Neuronal stem cell (in vitro differentiated cells): ENCODE data around the gene RASAL2.

Source experiments
- DNase-seq: peaks from one replicate; pipeline ENCODE4 v3.0.0-alpha.2; 2013; ENCODE audit warnings: low spot score
- H2AFZ ChIP-seq: one replicate; pipeline ENCODE4 v1.6.1; 2013; ENCODE audit warnings: mild to moderate bottlenecking, low read length, inconsistent platforms
- H2AK5ac ChIP-seq: 2 replicates; pipeline ENCODE4 v1.6.1; 2013; ENCODE audit warnings: low read depth, mild to moderate bottlenecking, inconsistent platforms, low read length, moderate library complexity, mixed read lengths
- H2BK120ac ChIP-seq: 2 replicates; pipeline ENCODE4 v1.6.1; 2013; ENCODE audit warnings: low read depth, mild to moderate bottlenecking, inconsistent platforms, low read length, moderate library complexity, mixed read lengths
- H2BK12ac ChIP-seq: one replicate; pipeline ENCODE4 v1.6.1; 2013; ENCODE audit warnings: low read length, inconsistent platforms
- H2BK15ac ChIP-seq: 2 replicates; pipeline ENCODE4 v1.6.1; 2013; ENCODE audit warnings: mild to moderate bottlenecking, low read length, inconsistent platforms, mixed read lengths
- H2BK5ac ChIP-seq: one replicate; pipeline ENCODE4 v1.6.1; 2013; ENCODE audit warnings: inconsistent platforms, mild to moderate bottlenecking, low read length, moderate library complexity
- H3K14ac ChIP-seq: one replicate; pipeline ENCODE4 v1.6.1; 2013; ENCODE audit warnings: low read length, inconsistent platforms
- H3K18ac ChIP-seq: 2 replicates; pipeline ENCODE4 v1.6.1; 2013; ENCODE audit warnings: low read length, inconsistent platforms
- H3K23ac ChIP-seq: 2 replicates; pipeline ENCODE4 v1.6.1; 2013; ENCODE audit warnings: low read depth, mild to moderate bottlenecking, mixed read lengths, low read length, inconsistent platforms; ENCODE audit not compliant: poor library complexity
- H3K27ac ChIP-seq: replicated peaks from 3 replicates; pipeline ENCODE4 v1.5.1; 2013; ENCODE audit warnings: low read length, inconsistent platforms
- H3K27me3 ChIP-seq, 3 experiments: 2 replicates each; pipeline ENCODE4 v1.6.1; 2013; ENCODE audit warnings: low read length in 3 of 3, mild to moderate bottlenecking in 2 of 3, inconsistent platforms in 1 of 3, low read depth in 1 of 3, mixed read lengths in 1 of 3, moderate library complexity in 1 of 3; ENCODE audit not compliant: control insufficient read depth in 3 of 3, insufficient read depth in 3 of 3
- H3K36me3 ChIP-seq, 2 donors: replicated peaks in 1 of 2; 2 replicates each; pipeline ENCODE4 v1.6.1; 2013; ENCODE audit warnings: low read length in 2 of 2; ENCODE audit not compliant: control insufficient read depth in 2 of 2, insufficient read depth in 2 of 2
- H3K4ac ChIP-seq: 2 replicates; pipeline ENCODE4 v1.6.1; 2013; ENCODE audit warnings: inconsistent platforms, mild to moderate bottlenecking, low read length, moderate library complexity
- H3K4me1 ChIP-seq, 2 donors: 1 replicate in 1 of 2; 2 replicates in 1 of 2; pipeline ENCODE4 v1.6.1; 2013; ENCODE audit warnings: low read length in 2 of 2, low read depth in 1 of 2; ENCODE audit not compliant: control insufficient read depth in 2 of 2, insufficient read depth in 1 of 2
- H3K4me2 ChIP-seq: one replicate; pipeline ENCODE4 v1.6.1; 2013; ENCODE audit warnings: mild to moderate bottlenecking, low read length, inconsistent platforms; ENCODE audit not compliant: insufficient read depth, poor library complexity, severe bottlenecking
- H3K4me3 ChIP-seq, 2 donors: 2 replicates each; pipeline ENCODE4 v1.5.1; 2013; ENCODE audit warnings: low read length in 2 of 2, mild to moderate bottlenecking in 2 of 2, inconsistent platforms in 1 of 2, moderate library complexity in 1 of 2
- H3K79me1 ChIP-seq: one replicate; pipeline ENCODE4 v1.6.1; 2013; ENCODE audit warnings: low read depth, mild to moderate bottlenecking, inconsistent platforms, low read length, moderate library complexity
- H3K9ac ChIP-seq: one replicate; pipeline ENCODE4 v1.6.1; 2013; ENCODE audit warnings: mild to moderate bottlenecking, low read depth, low read length, inconsistent platforms; ENCODE audit not compliant: poor library complexity
- H3K9me3 ChIP-seq, 2 donors: replicated peaks in 1 of 2; 2 replicates each; pipeline versions ENCODE3 to v1.6.1; 2013; ENCODE audit warnings: low read length in 2 of 2, mild to moderate bottlenecking in 2 of 2, inconsistent platforms in 1 of 2, low read depth in 1 of 2, mixed read lengths in 1 of 2, moderate library complexity in 1 of 2; ENCODE audit not compliant: control insufficient read depth in 2 of 2, insufficient read depth in 1 of 2
- H4K8ac ChIP-seq: one replicate; pipeline ENCODE4 v1.6.1; 2013; ENCODE audit warnings: low read depth, mild to moderate bottlenecking, inconsistent platforms, low read length, moderate library complexity
- H4K91ac ChIP-seq: one replicate; pipeline ENCODE4 v1.6.1; 2013; ENCODE audit warnings: low read length, low read depth, mild to moderate bottlenecking, inconsistent platforms; ENCODE audit not compliant: poor library complexity
- WGBS, 2 donors: extraction: QIAGEN DNeasy Blood & Tissue Kit; methylation state at CpG; one replicate each; pipeline ENCODE4 v1.1.7; 2013; ENCODE audit warnings: missing lambda C conversion rate in 2 of 2, mixed read lengths in 1 of 2; ENCODE audit not compliant: insufficient read length in 2 of 2, insufficient replicate concordance in 1 of 2; ENCODE audit errors: extremely low coverage in 2 of 2; 5-methylcytosine and 5-hydroxymethylcytosine counted together

The RASAL2 gene

DNA sequence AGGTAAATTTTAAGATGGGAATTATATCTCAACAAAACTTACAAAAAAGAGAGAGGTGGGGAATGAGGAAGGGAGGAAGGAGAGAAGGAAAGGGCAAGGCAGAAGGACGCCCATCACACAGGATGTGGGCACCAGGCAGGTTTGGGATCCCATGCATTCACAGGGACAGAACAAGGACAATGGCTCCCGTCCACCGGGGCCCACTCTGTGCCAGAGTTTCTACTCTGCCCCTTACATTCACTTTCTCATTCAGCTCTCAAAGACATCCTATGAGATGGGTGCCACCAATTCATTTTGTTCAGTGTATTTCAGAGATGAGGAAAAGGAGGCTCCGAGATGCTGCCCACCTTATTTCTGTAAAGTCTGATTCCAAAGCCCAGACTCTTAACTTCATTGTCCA, 395.5 kb downstream of the RASAL2 start:
- Histone ChIP-seq H3K36me3 (no peaks in the 10 kb centered on the region), H3K4me1 (peaks cover 0 to 1% of the 10 kb centered on the region in 2 donors), H4K91ac (no peak overlapping the region), H3K27me3 (no peaks in the 10 kb centered on the region), H2BK15ac (no peak overlapping the region), H2BK5ac (no peak overlapping the region), H2AFZ (no peak overlapping the region), H2AK5ac (no peak overlapping the region), H3K14ac (no peak overlapping the region), H2BK12ac (no peak overlapping the region), H3K9ac (no peak overlapping the region), H4K8ac (no peak overlapping the region), H3K79me1 (no peaks in the 10 kb centered on the region), H3K18ac (no peak overlapping the region), H3K4me2 (no peak overlapping the region), H2BK120ac (no peak overlapping the region), H3K27ac (no peak overlapping the region), H3K4ac (no peak overlapping the region), H3K9me3 (no peaks in the 10 kb centered on the region), H3K23ac (no peak overlapping the region), H3K4me3 (no peak overlapping the region)
- no CpG with 5 or more reads among the region's 4 CpGs for WGBS, 2 donors
- no peak for DNase-seq

DNA sequence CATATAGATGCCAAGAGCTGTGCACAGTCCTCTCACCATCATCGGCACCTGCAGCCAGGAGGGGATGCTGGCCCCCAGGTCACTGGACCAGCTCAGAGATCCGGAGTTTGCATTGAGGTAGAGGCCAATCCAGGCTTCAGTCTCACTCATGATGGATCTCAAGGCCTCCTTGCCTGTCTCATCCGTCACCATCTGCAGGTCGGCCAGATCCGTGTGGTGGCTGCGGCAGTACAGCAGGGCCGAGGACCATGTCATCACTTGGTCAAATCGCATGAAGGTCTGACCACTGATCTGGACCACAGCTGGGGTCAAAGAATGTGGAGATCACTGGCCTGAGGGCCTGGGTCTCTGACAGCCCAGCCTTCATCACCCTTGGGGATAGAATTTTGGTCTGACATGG, 396.2 kb downstream of the RASAL2 start:
- Histone ChIP-seq H3K23ac (no peak overlapping the region), H3K36me3 (no peaks in the 10 kb centered on the region), H3K9me3 (no peaks in the 10 kb centered on the region), H2BK15ac (no peak overlapping the region), H2AFZ (no peak overlapping the region), H4K91ac (no peak overlapping the region), H3K4ac (no peak overlapping the region), H3K9ac (no peak overlapping the region), H2AK5ac (no peak overlapping the region), H3K4me3 (no peak overlapping the region), H4K8ac (no peak overlapping the region), H3K18ac (no peak overlapping the region), H3K79me1 (no peaks in the 10 kb centered on the region), H3K27me3 (no peaks in the 10 kb centered on the region), H3K27ac (no peak overlapping the region), H3K4me1 (peaks cover 0 to 1% of the 10 kb centered on the region in 2 donors), H3K14ac (no peak overlapping the region), H3K4me2 (no peak overlapping the region), H2BK120ac (no peak overlapping the region), H2BK12ac (no peak overlapping the region), H2BK5ac (no peak overlapping the region)
- no peak for DNase-seq
- WGBS, 2 donors: no CpG with 5 or more reads among the region's 8 CpGs

DNA sequence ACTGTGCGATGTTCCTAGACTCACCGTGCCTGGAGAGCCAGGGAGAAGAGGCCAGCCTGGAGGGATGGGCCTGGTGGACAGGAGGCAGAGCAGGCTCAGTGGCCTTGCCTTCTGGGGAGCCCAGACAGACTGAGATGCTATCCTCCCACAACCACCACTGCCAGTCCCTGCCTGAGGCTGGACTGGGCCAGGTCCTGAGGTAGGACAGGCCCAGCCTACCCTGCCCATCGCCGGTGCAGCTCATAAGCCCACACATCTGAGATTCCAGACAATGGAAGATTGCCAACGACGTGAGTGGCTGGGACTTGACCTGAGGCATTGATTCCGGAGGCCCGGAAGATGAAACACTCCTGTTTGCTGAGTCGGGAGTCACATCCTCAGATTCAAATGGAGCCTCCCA, 397.1 kb downstream of the RASAL2 start:
- Histone ChIP-seq H4K8ac (no peak overlapping the region), H2BK15ac (no peak overlapping the region), H3K4me3 (no peak overlapping the region), H2AFZ (no peak overlapping the region), H3K18ac (no peak overlapping the region), H2BK120ac (no peak overlapping the region), H3K27ac (no peak overlapping the region), H3K27me3 (no peaks in the 10 kb centered on the region), H3K4ac (no peak overlapping the region), H3K4me2 (no peak overlapping the region), H2BK12ac (no peak overlapping the region), H3K9ac (peak overlapping the region; percentile 61), H3K36me3 (no peaks in the 10 kb centered on the region), H4K91ac (no peak overlapping the region), H2AK5ac (no peak overlapping the region), H3K9me3 (no peaks in the 10 kb centered on the region), H2BK5ac (no peak overlapping the region), H3K79me1 (no peaks in the 10 kb centered on the region), H3K14ac (peak overlapping the region; percentile 25), H3K4me1 (peaks cover 0 to 1% of the 10 kb centered on the region in 2 donors), H3K23ac (peak overlapping the region; percentile 34)
- no CpG with 5 or more reads among the region's 9 CpGs for WGBS, 2 donors
- DNase-seq: no peak

DNA sequence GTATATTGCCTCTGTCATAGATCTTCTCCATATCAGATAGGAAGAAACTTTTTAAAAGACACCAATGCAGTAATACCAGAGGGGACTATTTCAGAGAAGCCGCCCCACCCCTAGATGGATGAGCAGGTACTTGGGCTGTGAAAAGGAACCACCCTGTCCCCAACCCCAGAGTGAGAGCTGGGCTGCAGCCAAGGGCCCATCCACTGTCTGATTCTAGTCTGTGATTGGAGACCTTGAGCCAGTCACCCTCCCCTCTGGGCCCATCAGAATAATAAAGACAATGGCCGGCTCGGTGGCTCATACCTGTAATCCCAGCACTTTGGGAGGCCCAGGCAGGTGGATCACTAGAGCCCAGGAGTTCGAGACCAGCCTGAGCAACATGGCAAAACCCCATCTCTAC, 397.8 kb downstream of the RASAL2 start:
- Histone ChIP-seq H3K36me3 (no peaks in the 10 kb centered on the region), H3K27me3 (no peaks in the 10 kb centered on the region), H3K27ac (no peak overlapping the region), H2BK120ac (no peak overlapping the region), H3K4me1 (peaks cover 0 to 1% of the 10 kb centered on the region in 2 donors), H3K18ac (no peak overlapping the region), H3K14ac (no peak overlapping the region), H3K23ac (no peak overlapping the region), H3K79me1 (no peaks in the 10 kb centered on the region), H2BK12ac (no peak overlapping the region), H2BK15ac (no peak overlapping the region), H4K8ac (no peak overlapping the region), H4K91ac (no peak overlapping the region), H3K9me3 (no peaks in the 10 kb centered on the region), H2AFZ (no peak overlapping the region), H3K9ac (no peak overlapping the region), H2BK5ac (no peak overlapping the region), H3K4ac (no peak overlapping the region), H3K4me3 (no peak overlapping the region), H2AK5ac (no peak overlapping the region), H3K4me2 (no peak overlapping the region)
- WGBS, 2 donors: no CpG with 5 or more reads among the region's 4 CpGs
- no peak for DNase-seq
